NCI-H1092 treated with DMSO at 0.1 percent for 48 hours (cell line): ENCODE measurements around the gene SRRM4.
"Not testable (repeated sequence)": the region's sequence is repeated elsewhere in the genome, so short reads cannot be mapped to it uniquely, and the experiment has no call there.

ENCODE experiments used
- DNase-seq: peaks from one replicate; lab custom pipeline; 2025; lab: John Stamatoyannopoulos, UW

Gene SRRM4

GRCh38 chr12:119071176-119071575, 89.8 kb downstream of the SRRM4 start:
- DNase-seq, result no peak

- no peak for DNase-seq
Observed at GRCh38 chr12:119071638-119072231, 90.4 kb downstream of the SRRM4 start.

- DNase-seq, result no peak
Observed at GRCh38 chr12:119072440-119072839, 91.1 kb downstream of the SRRM4 start.

- DNase-seq, result no peak
Observed at GRCh38 chr12:119075222-119075787, 94.0 kb downstream of the SRRM4 start.

- DNase-seq, result no peak
Observed at GRCh38 chr12:119075918-119076317, 94.6 kb downstream of the SRRM4 start.

GRCh38 chr12:119079530-119079929, 98.2 kb downstream of the SRRM4 start:
- no peak for DNase-seq

GRCh38 chr12:119082016-119082415, 100.7 kb downstream of the SRRM4 start:
- DNase-seq, result no peak

GRCh38 chr12:119082496-119082895, 101.2 kb downstream of the SRRM4 start:
- peak; percentile 70 for DNase-seq

GRCh38 chr12:119088685-119089379, 107.5 kb downstream of the SRRM4 start:
- no peak for DNase-seq

- no peak for DNase-seq
Observed at GRCh38 chr12:119089380-119090013, 108.2 kb downstream of the SRRM4 start.

- DNase-seq, result no peak
Observed at GRCh38 chr12:119090276-119090675, 108.9 kb downstream of the SRRM4 start.

GRCh38 chr12:119090865-119091264, 109.5 kb downstream of the SRRM4 start:
- DNase-seq, result no peak

- DNase-seq, result no peak
Observed at GRCh38 chr12:119096429-119097202, 115.3 kb downstream of the SRRM4 start.

- DNase-seq, result no peak
Observed at GRCh38 chr12:119100933-119101332, 119.6 kb downstream of the SRRM4 start.

- no peak for DNase-seq
Observed at GRCh38 chr12:119102274-119102673, 120.9 kb downstream of the SRRM4 start.

- no peak for DNase-seq
Observed at GRCh38 chr12:119102714-119103113, 121.4 kb downstream of the SRRM4 start.

- DNase-seq, result not testable (repeated sequence)
Observed at GRCh38 chr12:119104969-119105368, 123.6 kb downstream of the SRRM4 start.

GRCh38 chr12:119113496-119113986, 132.2 kb downstream of the SRRM4 start:
- no peak for DNase-seq

- DNase-seq, result no peak
Observed at GRCh38 chr12:119114294-119114693, 133.0 kb downstream of the SRRM4 start.

GRCh38 chr12:119115296-119115905, 134.1 kb downstream of the SRRM4 start:
- DNase-seq, result peak; percentile 42

GRCh38 chr12:119117936-119118335, 136.6 kb downstream of the SRRM4 start:
- DNase-seq, result no peak

GRCh38 chr12:119118625-119119024, 137.3 kb downstream of the SRRM4 start:
- DNase-seq, result no peak
